SK-N-SH (cell line): Measurements from ENCODE around the gene E2F1. TPM values are rescaled to one million over a fixed set of nuclear protein-coding genes. Genes with fewer than 3 reads are reported as not detected.

Experiments used
- CTCF ChIA-PET: fragments of 300-600, 350-600 bp; formaldehyde crosslinking; extraction: SDS; loops from one replicate; lab custom pipeline; 2021; lab: Yijun Ruan, JAX
- POLR2A ChIA-PET: fragments of 350-600 bp; sonication (Branson Sonifier 250); formaldehyde crosslinking; extraction: SDS; loops from one replicate; lab custom pipeline; 2020; ENCODE audit warnings: antibody characterized with exemption, inconsistent platforms; lab: Yijun Ruan, JAX
- DNase-seq: peaks from one replicate; pipeline ENCODE4 v3.0.0; 2012
- H2AFZ ChIP-seq: fragments of 200-600 bp; sonication (generic); 2 replicates; pipeline ENCODE4 v1.8.1; 2016; ENCODE audit warnings: antibody characterized with exemption, mild to moderate bottlenecking, low read depth
- H3F3A ChIP-seq: fragments of 200-600 bp; sonication (generic); replicated peaks from 2 replicates; pipeline ENCODE3; 2016; ENCODE audit warnings: antibody characterized with exemption, mild to moderate bottlenecking; ENCODE audit not compliant: insufficient read depth
- H3K27ac ChIP-seq, 2 experiments: fragments of 200-500 bp in 1 of 2; fragments of 200-600 bp in 1 of 2; sonication (Bioruptor generic) in 1 of 2; sonication (generic), shearing (Covaris generic) in 1 of 2; 2 replicates each; pipeline versions ENCODE4 v1.5.1 to v1.6.1; 2014 to 2016; ENCODE audit warnings: low read depth in 2 of 2, inconsistent platforms in 1 of 2, low read length in 1 of 2, mild to moderate bottlenecking in 1 of 2, mixed read lengths in 1 of 2
- H3K27me3 ChIP-seq: fragments of 200-600 bp; sonication (generic), shearing (Covaris generic); 2 replicates; pipeline ENCODE4 v1.6.1; 2016; ENCODE audit warnings: mixed run types; ENCODE audit not compliant: insufficient read depth
- H3K36me3 ChIP-seq, 2 experiments: fragments of 200-500 bp in 1 of 2; fragments of 200-600 bp in 1 of 2; sonication (Bioruptor generic) in 1 of 2; sonication (generic) in 1 of 2; replicated peaks in 1 of 2; 2 replicates each; pipeline versions ENCODE3 to v1.5.1; 2014 to 2016; ENCODE audit warnings: low read length in 1 of 2, mild to moderate bottlenecking in 1 of 2; ENCODE audit not compliant: insufficient read depth in 2 of 2, control insufficient read depth in 1 of 2
- H3K4me1 ChIP-seq, 2 experiments: fragments of 200-500 bp in 1 of 2; fragments of 200-600 bp in 1 of 2; sonication (Bioruptor generic) in 1 of 2; sonication (generic), shearing (Covaris generic) in 1 of 2; 2 replicates each; pipeline versions ENCODE4 v1.5.1 to v1.6.1; 2014 to 2016; ENCODE audit warnings: low read depth in 1 of 2, low read length in 1 of 2, mixed run types in 1 of 2; ENCODE audit not compliant: insufficient read depth in 2 of 2, control insufficient read depth in 1 of 2
- H3K4me2 ChIP-seq: fragments of 200-600 bp; sonication (generic), shearing (Covaris generic); 2 replicates; pipeline ENCODE4 v1.6.1; 2017; ENCODE audit warnings: mixed run types
- H3K4me3 ChIP-seq, 2 experiments: fragments of 200-500 bp in 1 of 2; fragments of 200-600 bp in 1 of 2; sonication (Bioruptor generic) in 1 of 2; sonication (generic), shearing (Covaris generic) in 1 of 2; 2 replicates each; pipeline versions ENCODE4 v1.5.1 to v1.8.1; 2014 to 2016; ENCODE audit warnings: low read depth in 2 of 2, inconsistent platforms in 1 of 2, low read length in 1 of 2, mild to moderate bottlenecking in 1 of 2, mixed read lengths in 1 of 2, moderate library complexity in 1 of 2
- H3K79me2 ChIP-seq: fragments of 200-600 bp; sonication (generic); 2 replicates; pipeline ENCODE4 v1.8.1; 2017; ENCODE audit warnings: mild to moderate bottlenecking; ENCODE audit not compliant: insufficient read depth
- H3K9ac ChIP-seq: fragments of 200-600 bp; sonication (generic); 2 replicates; pipeline ENCODE4 v1.6.1; 2017; ENCODE audit warnings: mixed run types
- H3K9me2 ChIP-seq: fragments of 200-600 bp; sonication (generic); 2 replicates; pipeline ENCODE4 v1.6.1; 2017; ENCODE audit warnings: mixed run types
- H3K9me3 ChIP-seq: fragments of 200-600 bp; sonication (generic); 2 replicates; pipeline ENCODE4 v1.6.1; 2017; ENCODE audit warnings: mixed run types, mild to moderate bottlenecking, moderate library complexity
- H4K20me1 ChIP-seq: fragments of 200-600 bp; sonication (generic); 2 replicates; pipeline ENCODE4 v1.6.1; 2017; ENCODE audit warnings: mild to moderate bottlenecking, mixed run types; ENCODE audit not compliant: insufficient read depth
- ELF1 ChIP-seq: IDR thresholded peaks from 2 replicates; pipeline ENCODE4 v1.4.0; 2012
- FOXJ3 ChIP-seq: sonication (generic); formaldehyde crosslinking; IDR thresholded peaks from 2 replicates; pipeline ENCODE4 v1.5.1; 2020; ENCODE audit warnings: mild to moderate bottlenecking, missing genetic modification reagents
- GABPA ChIP-seq: IDR thresholded peaks from 2 replicates; pipeline ENCODE4 v1.4.0; 2012; ENCODE audit warnings: low read depth, mild to moderate bottlenecking
- GATA2 ChIP-seq: sonication (generic); formaldehyde crosslinking; IDR thresholded peaks from 2 replicates; pipeline ENCODE4 v1.5.0; 2020; ENCODE audit warnings: mild to moderate bottlenecking, missing genetic modification reagents
- JUND ChIP-seq: IDR thresholded peaks from 2 replicates; pipeline ENCODE4 v1.4.0; 2012
- MEF2A ChIP-seq: IDR thresholded peaks from 2 replicates; pipeline ENCODE4 v1.4.0; 2012; ENCODE audit warnings: low read depth, borderline replicate concordance
- MXI1 ChIP-seq: IDR thresholded peaks from 2 replicates; pipeline ENCODE4 v1.6.1; 2012; ENCODE audit warnings: mild to moderate bottlenecking, low read depth, low read length, improper control_type of control experiment
- NRF1 ChIP-seq: IDR thresholded peaks from 2 replicates; pipeline ENCODE4 v1.6.1; 2012; ENCODE audit warnings: low read depth, mild to moderate bottlenecking, low read length
- SMC3 ChIP-seq: IDR thresholded peaks from 2 replicates; pipeline ENCODE4 v1.6.1; 2012; ENCODE audit warnings: low read depth, low read length, improper control_type of control experiment
- TAF1 ChIP-seq: IDR thresholded peaks from 2 replicates; pipeline ENCODE4 v1.6.1; 2012; ENCODE audit warnings: low read depth, mild to moderate bottlenecking, low read length, moderate library complexity, borderline replicate concordance
- TCF12 ChIP-seq: IDR thresholded peaks from 2 replicates; pipeline ENCODE4 v1.4.0; 2012
- TEAD4 ChIP-seq: IDR thresholded peaks from 2 replicates; pipeline ENCODE4 v1.4.0; 2012; ENCODE audit warnings: mild to moderate bottlenecking, borderline replicate concordance; ENCODE audit not compliant: insufficient read depth
- YY1 ChIP-seq: IDR thresholded peaks from 2 replicates; pipeline ENCODE4 v1.4.0; 2012; ENCODE audit warnings: low read depth, mild to moderate bottlenecking
- WGBS: methylation state at CpG from one replicate; pipeline ENCODE4 v1.1.6; 2017; ENCODE audit warnings: low lambda C conversion rate; 5-methylcytosine and 5-hydroxymethylcytosine counted together
- polyA plus RNA-seq, 3 experiments: library from polyadenylated mRNA; depleted of rRNA; stranded (reverse); fragments of >200 nt; gene quantifications; 2 replicates each; pipeline ENCODE4 v1.2.3, GENCODE V29; 2012
- TF ChIP-seq, protein P1 (sequence below): IDR thresholded peaks from 2 replicates; pipeline ENCODE4 v1.4.0; 2012; ENCODE audit warnings: low read depth
- TF ChIP-seq, protein P2 (sequence below): IDR thresholded peaks from 2 replicates; pipeline ENCODE4 v1.4.0; 2012; ENCODE audit warnings: low read depth, borderline replicate concordance
- TF ChIP-seq, protein P3 (sequence below): IDR thresholded peaks from 2 replicates; pipeline ENCODE4 v1.4.0; 2012; ENCODE audit warnings: low read depth, borderline replicate concordance

Gene E2F1
- polyA plus RNA-seq, 1 of the 3 experiments (the other 2 are of a cell fraction), result 15.0 TPM

DNA sequence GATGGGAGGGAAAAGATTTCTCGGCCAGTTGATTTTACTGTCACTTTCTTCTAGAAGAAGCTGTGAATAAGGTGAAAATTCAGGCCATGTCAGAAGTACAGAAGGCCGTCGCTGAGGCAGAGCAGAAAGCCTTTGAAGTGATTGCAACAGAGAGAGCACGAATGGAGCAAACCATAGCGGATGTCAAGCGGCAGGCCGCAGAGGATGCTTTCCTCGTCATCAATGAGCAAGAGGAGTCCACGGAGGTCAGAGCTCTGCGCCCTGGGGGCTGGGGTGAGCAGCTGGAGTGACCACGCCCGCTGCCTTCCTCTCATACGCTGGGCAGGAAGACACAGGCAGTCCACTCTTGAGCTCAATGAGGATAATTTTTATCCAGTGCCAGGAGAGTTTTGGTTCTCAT is 45.9 kb downstream of the E2F1 start:
- H3K27ac ChIP-seq, result no peak overlapping the region
- no peak overlapping the region for H2AFZ ChIP-seq
- H3K4me3 ChIP-seq, result no peak overlapping the region
- no peaks in the 10 kb centered on the region for H3K9me3 ChIP-seq
- no peaks in the 10 kb centered on the region for H4K20me1 ChIP-seq
- no peak for DNase-seq
- no peak overlapping the region for H3K4me2 ChIP-seq
- H3F3A ChIP-seq, result no peaks in the 10 kb centered on the region
- no peaks in the 10 kb centered on the region for H3K27me3 ChIP-seq
- ChIA-PET POLR2A (interaction anchor here (1.1 kb wide), 1 partner anchor 13 kb away, joined by 3 read pairs; no protein-coding TSS in a partner anchor), CTCF (interaction anchor here (0.7 to 1.0 kb wide), 2 partner anchors 183 to 308 kb away, joined by 3 read pairs; no protein-coding TSS in a partner anchor)
- no peaks in the 10 kb centered on the region for H3K79me2 ChIP-seq
- H3K4me1 ChIP-seq, result peaks cover 0 to 5% of the 10 kb centered on the region in 2 experiments; a peak in 1 of 4 replicates
- WGBS, result 89% methylated on average over 13 of the region's 13 CpGs
- H3K36me3 ChIP-seq, result peaks cover 19 to 45% of the 10 kb centered on the region in 2 experiments
- no peak overlapping the region for H3K9ac ChIP-seq
- H3K9me2 ChIP-seq, result no peaks in the 10 kb centered on the region
- TF ChIP-seq ELF1, result no peak
- TF ChIP-seq TAF1, result no peak
- TF ChIP-seq NRF1, result no peak
- no peak for TF ChIP-seq JUND
- TF ChIP-seq, protein P1, sequence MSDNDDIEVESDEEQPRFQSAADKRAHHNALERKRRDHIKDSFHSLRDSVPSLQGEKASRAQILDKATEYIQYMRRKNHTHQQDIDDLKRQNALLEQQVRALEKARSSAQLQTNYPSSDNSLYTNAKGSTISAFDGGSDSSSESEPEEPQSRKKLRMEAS, result no peak
- TF ChIP-seq TCF12, result no peak
- no peak for TF ChIP-seq TEAD4

DNA sequence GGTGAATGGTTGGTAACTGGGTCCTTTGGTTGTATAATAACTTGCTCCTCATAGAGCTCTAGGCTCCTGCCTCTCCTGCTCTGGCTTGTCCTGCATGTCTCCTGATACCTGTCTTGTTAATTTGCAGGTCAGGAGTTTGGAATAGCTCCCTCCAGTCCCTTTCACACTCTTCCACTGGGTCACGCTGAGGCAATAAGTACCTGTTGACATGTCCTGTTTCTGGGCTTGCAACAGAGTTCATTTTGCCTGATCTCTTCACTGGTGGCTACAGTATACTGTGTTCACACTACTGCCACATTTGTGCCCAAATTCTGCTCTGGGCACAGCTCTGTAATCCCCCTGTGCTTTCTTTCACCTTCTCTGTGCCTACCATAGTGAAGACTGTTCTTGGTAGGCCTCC is 49.4 kb downstream of the E2F1 start:
- no peak for TF ChIP-seq FOXJ3 (CRISPR knock-in tag)
- TF ChIP-seq TAF1, result no peak
- TF ChIP-seq SMC3, result no peak
- no peak for TF ChIP-seq GATA2 (CRISPR knock-in tag)
- no peak for TF ChIP-seq NRF1
- TF ChIP-seq, protein P2, sequence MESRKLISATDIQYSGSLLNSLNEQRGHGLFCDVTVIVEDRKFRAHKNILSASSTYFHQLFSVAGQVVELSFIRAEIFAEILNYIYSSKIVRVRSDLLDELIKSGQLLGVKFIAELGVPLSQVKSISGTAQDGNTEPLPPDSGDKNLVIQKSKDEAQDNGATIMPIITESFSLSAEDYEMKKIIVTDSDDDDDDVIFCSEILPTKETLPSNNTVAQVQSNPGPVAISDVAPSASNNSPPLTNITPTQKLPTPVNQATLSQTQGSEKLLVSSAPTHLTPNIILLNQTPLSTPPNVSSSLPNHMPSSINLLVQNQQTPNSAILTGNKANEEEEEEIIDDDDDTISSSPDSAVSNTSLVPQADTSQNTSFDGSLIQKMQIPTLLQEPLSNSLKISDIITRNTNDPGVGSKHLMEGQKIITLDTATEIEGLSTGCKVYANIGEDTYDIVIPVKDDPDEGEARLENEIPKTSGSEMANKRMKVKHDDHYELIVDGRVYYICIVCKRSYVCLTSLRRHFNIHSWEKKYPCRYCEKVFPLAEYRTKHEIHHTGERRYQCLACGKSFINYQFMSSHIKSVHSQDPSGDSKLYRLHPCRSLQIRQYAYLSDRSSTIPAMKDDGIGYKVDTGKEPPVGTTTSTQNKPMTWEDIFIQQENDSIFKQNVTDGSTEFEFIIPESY, result no peak
- TF ChIP-seq MXI1, result no peak
- TF ChIP-seq MEF2A, result no peak
- TF ChIP-seq YY1, result no peak
- no peak for TF ChIP-seq GABPA
- TF ChIP-seq, protein P3, sequence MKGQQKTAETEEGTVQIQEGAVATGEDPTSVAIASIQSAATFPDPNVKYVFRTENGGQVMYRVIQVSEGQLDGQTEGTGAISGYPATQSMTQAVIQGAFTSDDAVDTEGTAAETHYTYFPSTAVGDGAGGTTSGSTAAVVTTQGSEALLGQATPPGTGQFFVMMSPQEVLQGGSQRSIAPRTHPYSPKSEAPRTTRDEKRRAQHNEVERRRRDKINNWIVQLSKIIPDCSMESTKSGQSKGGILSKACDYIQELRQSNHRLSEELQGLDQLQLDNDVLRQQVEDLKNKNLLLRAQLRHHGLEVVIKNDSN, result no peak

More for the DNA sequence above, 49.4 kb downstream of the E2F1 start:
- ChIA-PET POLR2A (interaction anchor here (0.6 kb wide), 1 partner anchor 147 kb away, joined by 4 read pairs; the partner anchor contains the start of gene CBFA2T2), CTCF (no interaction called here)
- Histone ChIP-seq H3K27ac (no peak overlapping the region), H3K4me1 (no peaks in the 10 kb centered on the region; a peak in 1 of 4 replicates), H3K27me3 (no peaks in the 10 kb centered on the region), H3K4me3 (no peak overlapping the region), H3F3A (peaks cover 5% of the 10 kb centered on the region), H2AFZ (no peak overlapping the region), H4K20me1 (no peaks in the 10 kb centered on the region), H3K9me3 (no peaks in the 10 kb centered on the region), H3K36me3 (peaks cover 23 to 35% of the 10 kb centered on the region in 2 experiments), H3K9ac (no peak overlapping the region), H3K9me2 (no peaks in the 10 kb centered on the region), H3K4me2 (no peak overlapping the region), H3K79me2 (no peaks in the 10 kb centered on the region)
- DNase-seq, result no peak
- WGBS, result 100% methylated on average over 1 of the region's 1 CpG
